Calu3 (cell line): ENCODE results near the gene DIS3L2. TPM values are rescaled to one million over a fixed set of nuclear protein-coding genes. Genes with fewer than 3 reads are reported as not detected.

Source experiments
- BruUV-seq: library from RNA; stranded (reverse); fragments of 400-500 nt; replicated peaks from 2 replicates; lab custom pipeline; 2021; lab: Mats Ljungman, UMichigan
- CTCF ChIA-PET: fragments of 300-600 bp; sonication (Branson Sonifier 250); formaldehyde crosslinking; loops from one replicate; lab custom pipeline; 2022; ENCODE audit warnings: antibody characterized with exemption; lab: Charles Lee
- DNase-seq: peaks from one replicate; pipeline ENCODE4 v3.0.0; 2022
- H3K27ac Mint-ChIP-seq: one replicate; pipeline ENCODE4 v1.8.0; 2022; ENCODE audit warnings: mixed read lengths; ENCODE audit not compliant: unreplicated experiment
- H3K27me3 Mint-ChIP-seq: one replicate; pipeline ENCODE4 v1.8.0; 2022; ENCODE audit warnings: mixed read lengths; ENCODE audit not compliant: unreplicated experiment
- H3K36me3 Mint-ChIP-seq: one replicate; pipeline ENCODE4 v1.8.0; 2022; ENCODE audit warnings: mild to moderate bottlenecking, moderate library complexity, mixed read lengths; ENCODE audit not compliant: insufficient read depth, unreplicated experiment
- H3K4me1 Mint-ChIP-seq: one replicate; pipeline ENCODE4 v1.8.0; 2022; ENCODE audit warnings: mild to moderate bottlenecking, low read depth, mixed read lengths; ENCODE audit not compliant: unreplicated experiment
- H3K4me3 Mint-ChIP-seq: one replicate; pipeline ENCODE4 v1.8.0; 2022; ENCODE audit warnings: mild to moderate bottlenecking, low read depth, moderate library complexity, mixed read lengths; ENCODE audit not compliant: unreplicated experiment
- H3K9me3 Mint-ChIP-seq: one replicate; pipeline ENCODE4 v1.8.0; 2022; ENCODE audit warnings: low read depth, mixed read lengths; ENCODE audit not compliant: unreplicated experiment
- intact Hi-C: fragments of 100-400 bp; cut with micrococcal nuclease; formaldehyde crosslinking; loops from one replicate; pipeline ENCODE4 v1.10.0; 2022; ENCODE audit not compliant: unreplicated experiment
- total RNA-seq: library from RNA; stranded (reverse); gene quantifications from 2 replicates; pipeline ENCODE4 v1.2.3, GENCODE V29; 2022
- TF ChIP-seq, protein P1 (sequence below): fragments of 200-600 bp; IDR thresholded peaks from one replicate; pipeline ENCODE4 v1.8.0; 2022; ENCODE audit warnings: antibody characterized with exemption; ENCODE audit not compliant: unreplicated experiment

DIS3L2 gene
- total RNA-seq, 1 experiment from 2014 or later, result 46.0 TPM

GRCh38 chr2:232203936-232204335, 242.4 kb downstream of the DIS3L2 start:
- intact Hi-C loops, result no loop called here
- Mint-ChIP-seq H3K36me3 (no peaks in the 10 kb centered on the region), H3K27ac (no peak overlapping the region), H3K4me3 (no peak overlapping the region), H3K4me1 (no peaks in the 10 kb centered on the region), H3K9me3 (no peaks in the 10 kb centered on the region), H3K27me3 (no peaks in the 10 kb centered on the region)
- TF ChIP-seq, protein P1, sequence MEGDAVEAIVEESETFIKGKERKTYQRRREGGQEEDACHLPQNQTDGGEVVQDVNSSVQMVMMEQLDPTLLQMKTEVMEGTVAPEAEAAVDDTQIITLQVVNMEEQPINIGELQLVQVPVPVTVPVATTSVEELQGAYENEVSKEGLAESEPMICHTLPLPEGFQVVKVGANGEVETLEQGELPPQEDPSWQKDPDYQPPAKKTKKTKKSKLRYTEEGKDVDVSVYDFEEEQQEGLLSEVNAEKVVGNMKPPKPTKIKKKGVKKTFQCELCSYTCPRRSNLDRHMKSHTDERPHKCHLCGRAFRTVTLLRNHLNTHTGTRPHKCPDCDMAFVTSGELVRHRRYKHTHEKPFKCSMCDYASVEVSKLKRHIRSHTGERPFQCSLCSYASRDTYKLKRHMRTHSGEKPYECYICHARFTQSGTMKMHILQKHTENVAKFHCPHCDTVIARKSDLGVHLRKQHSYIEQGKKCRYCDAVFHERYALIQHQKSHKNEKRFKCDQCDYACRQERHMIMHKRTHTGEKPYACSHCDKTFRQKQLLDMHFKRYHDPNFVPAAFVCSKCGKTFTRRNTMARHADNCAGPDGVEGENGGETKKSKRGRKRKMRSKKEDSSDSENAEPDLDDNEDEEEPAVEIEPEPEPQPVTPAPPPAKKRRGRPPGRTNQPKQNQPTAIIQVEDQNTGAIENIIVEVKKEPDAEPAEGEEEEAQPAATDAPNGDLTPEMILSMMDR, result no peak
- DNase-seq, result no peak
- CTCF ChIA-PET, result no interaction called here
- no TSS peak for BruUV-seq

- Mint-ChIP-seq H3K9me3 (no peaks in the 10 kb centered on the region), H3K27me3 (no peaks in the 10 kb centered on the region), H3K36me3 (no peaks in the 10 kb centered on the region), H3K4me1 (no peaks in the 10 kb centered on the region), H3K27ac (no peak overlapping the region), H3K4me3 (no peak overlapping the region)
- intact Hi-C loops, result no loop called here
- DNase-seq, result no peak
- CTCF ChIA-PET, result no interaction called here
- TF ChIP-seq, protein P1, result no peak
- BruUV-seq, result no TSS peak
These were observed 243.0 kb downstream of the DIS3L2 start for GRCh38 chr2:232204457-232204931.

- Mint-ChIP-seq H3K4me1 (no peaks in the 10 kb centered on the region), H3K27me3 (no peaks in the 10 kb centered on the region), H3K36me3 (no peaks in the 10 kb centered on the region), H3K9me3 (no peaks in the 10 kb centered on the region), H3K27ac (no peak overlapping the region), H3K4me3 (no peak overlapping the region)
- no TSS peak for BruUV-seq
- no peak for DNase-seq
- CTCF ChIA-PET, result no interaction called here
- TF ChIP-seq, protein P1, result no peak
- intact Hi-C loops, result no loop called here
These were observed 245.7 kb downstream of the DIS3L2 start for GRCh38 chr2:232207174-232207573.

- CTCF ChIA-PET, result interaction anchor here (0.6 kb wide), 1 partner anchor 123 kb away, joined by 3 read pairs; no protein-coding TSS in a partner anchor
- no peak overlapping the region for H3K27ac Mint-ChIP-seq
- BruUV-seq, result no TSS peak
- TF ChIP-seq, protein P1, result no peak
- no peaks in the 10 kb centered on the region for H3K9me3 Mint-ChIP-seq
- DNase-seq, result no peak
- H3K27me3 Mint-ChIP-seq, result no peaks in the 10 kb centered on the region
- no peaks in the 10 kb centered on the region for H3K36me3 Mint-ChIP-seq
- H3K4me3 Mint-ChIP-seq, result no peak overlapping the region
- H3K4me1 Mint-ChIP-seq, result no peaks in the 10 kb centered on the region
- intact Hi-C loops, result no loop called here
These were observed 248.8 kb downstream of the DIS3L2 start for GRCh38 chr2:232210306-232210705.
